Ovary (tissue), 9 donors: ENCODE data around the gene CAPZA2. TPM values are rescaled to one million over a fixed set of nuclear protein-coding genes. Genes with fewer than 3 reads are reported as not detected.

Experiments
- DNase-seq, 5 donors: peaks; one replicate each; pipeline ENCODE4 v3.0.0-alpha.2; 2019 to 2020
- H3K27ac ChIP-seq, 2 donors: fragments of 200-600 bp; one replicate each; pipeline versions ENCODE4 v1.5.1 to v1.8.0; 2019 to 2022
- H3K27me3 ChIP-seq: fragments of 200-600 bp; one replicate; pipeline ENCODE4 v1.8.0; 2022
- H3K36me3 ChIP-seq: fragments of 200-600 bp; sonication (generic); one replicate; pipeline ENCODE4 v1.5.1; 2019
- H3K4me1 ChIP-seq: one replicate; pipeline ENCODE4 v1.8.1; 2013; ENCODE audit warnings: mild to moderate bottlenecking, moderate library complexity; ENCODE audit not compliant: insufficient read depth
- H3K4me3 ChIP-seq: fragments of 200-600 bp; sonication (generic); one replicate; pipeline ENCODE4 v1.5.1; 2017
- H3K9me3 ChIP-seq, 2 donors: fragments of 200-600 bp in 1 of 2; sonication (generic) in 1 of 2; one replicate each; pipeline versions ENCODE4 v1.5.1 to v1.8.1; 2013 to 2019; ENCODE audit warnings: mild to moderate bottlenecking in 1 of 2, moderate library complexity in 1 of 2
- EP300 ChIP-seq: sonication (generic); formaldehyde crosslinking; IDR thresholded peaks from one replicate; pipeline ENCODE4 v1.6.1; 2017; ENCODE audit warnings: antibody characterized with exemption
- POLR2A ChIP-seq: fragments of 450-650 bp; IDR thresholded peaks from one replicate; pipeline ENCODE4 v1.6.1; 2017; ENCODE audit warnings: antibody characterized with exemption, mild to moderate bottlenecking, moderate library complexity
- WGBS, 3 donors: extraction: QIAGEN DNeasy Blood & Tissue Kit in 1 of 3; methylation state at CpG; one replicate each; pipeline versions ENCODE4 v1.1.5 to v1.1.7; 2013 to 2017; 5-methylcytosine and 5-hydroxymethylcytosine counted together
- intact Hi-C, 4 donors: fragments of 100-400 bp; cut with DNase I; formaldehyde crosslinking; loops; one replicate each; pipeline versions ENCODE4 v1.11.0 to v1.15.1; 2022 to 2023
- polyA plus RNA-seq, 2 donors: library from polyadenylated mRNA; stranded (reverse); fragments of 200-250 nt in 1 of 2; fragments of 350-450 nt in 1 of 2; fragmentation: Illumina TruSeq in 1 of 2; extraction: RNeasy Lipid Tissue Mini Kit (QIAGEN cat#74804) in 1 of 2; gene quantifications; one replicate each; pipeline ENCODE4 v1.2.3, GENCODE V29; 2013 to 2014
- total RNA-seq, 7 donors: library from RNA; depleted of rRNA in 2 of 7; stranded (reverse); fragments of >200 nt in 2 of 7; fragmentation: NEBNext Ultra II Directional in 3 of 7; extraction: Animal tissue kit (Norgen Biotek cat#: 25700) in 3 of 7; gene quantifications; one replicate each; pipeline versions ENCODE4 v1.1.0 to v1.2.4, GENCODE V29; 2016 to 2023
- TF ChIP-seq, protein P1 (sequence below), 3 donors: fragments of 450-650 bp in 2 of 3; fragments of 200-600 bp in 1 of 3; IDR thresholded peaks; one replicate each; pipeline versions ENCODE4 v1.5.1 to v1.8.0; 2016 to 2022; ENCODE audit warnings: antibody characterized with exemption in 3 of 3, mild to moderate bottlenecking in 1 of 3
- donor health status: DM: no; HTN: no; CAD: no; lungs with moderate emphysema.
- donor health status: DM: no; HTN: no; CAD: no.
- donor health status: Bipolar disorder and iron deficiency.
- donor health status: DM: yes; HTN: yes; CAD: no.
- donor health status: DM: no; HTN: no; CAD: no.
- donor health status: DM: yes; HTN: yes; CAD: no.

CAPZA2 gene
- total and polyA plus RNA-seq, 9 donors = 55.1 to 184 (median 129) TPM

DNA sequence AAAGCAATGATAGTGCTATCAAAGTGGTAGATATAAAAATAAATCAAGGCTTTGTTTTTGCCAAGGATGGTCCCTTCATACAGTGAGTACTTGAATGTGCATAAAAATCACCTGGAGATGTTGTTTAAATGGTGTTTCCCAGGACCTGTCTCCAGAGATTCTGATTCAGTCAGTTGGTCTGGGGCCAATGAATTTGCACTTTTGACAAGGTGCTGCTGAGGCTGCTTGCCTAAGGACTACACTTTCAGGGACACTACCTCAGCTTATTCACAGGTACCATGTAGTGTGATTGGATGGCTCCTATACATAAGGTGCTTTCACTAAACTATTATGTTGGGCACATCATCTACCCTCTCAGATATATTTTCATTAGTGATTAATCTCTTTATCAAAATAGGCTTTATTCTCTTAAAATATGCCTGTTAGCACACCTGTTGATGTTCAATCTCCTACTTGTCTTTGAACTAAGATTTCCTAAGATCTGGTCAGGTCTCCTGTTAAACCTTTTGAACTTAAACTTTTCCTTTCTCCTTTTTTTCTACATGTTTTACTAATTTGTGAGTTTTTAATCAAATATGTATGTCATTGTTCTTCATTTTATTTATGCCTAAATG is 24.3 kb downstream of the CAPZA2 start:
- no peak for TF ChIP-seq POLR2A
- TF ChIP-seq, protein P1, sequence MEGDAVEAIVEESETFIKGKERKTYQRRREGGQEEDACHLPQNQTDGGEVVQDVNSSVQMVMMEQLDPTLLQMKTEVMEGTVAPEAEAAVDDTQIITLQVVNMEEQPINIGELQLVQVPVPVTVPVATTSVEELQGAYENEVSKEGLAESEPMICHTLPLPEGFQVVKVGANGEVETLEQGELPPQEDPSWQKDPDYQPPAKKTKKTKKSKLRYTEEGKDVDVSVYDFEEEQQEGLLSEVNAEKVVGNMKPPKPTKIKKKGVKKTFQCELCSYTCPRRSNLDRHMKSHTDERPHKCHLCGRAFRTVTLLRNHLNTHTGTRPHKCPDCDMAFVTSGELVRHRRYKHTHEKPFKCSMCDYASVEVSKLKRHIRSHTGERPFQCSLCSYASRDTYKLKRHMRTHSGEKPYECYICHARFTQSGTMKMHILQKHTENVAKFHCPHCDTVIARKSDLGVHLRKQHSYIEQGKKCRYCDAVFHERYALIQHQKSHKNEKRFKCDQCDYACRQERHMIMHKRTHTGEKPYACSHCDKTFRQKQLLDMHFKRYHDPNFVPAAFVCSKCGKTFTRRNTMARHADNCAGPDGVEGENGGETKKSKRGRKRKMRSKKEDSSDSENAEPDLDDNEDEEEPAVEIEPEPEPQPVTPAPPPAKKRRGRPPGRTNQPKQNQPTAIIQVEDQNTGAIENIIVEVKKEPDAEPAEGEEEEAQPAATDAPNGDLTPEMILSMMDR (IDR thresholded peaks at IDR 0.05) = no peak
- TF ChIP-seq EP300 = no peak
- H3K36me3 ChIP-seq = no peaks in the 10 kb centered on the region
- no peaks in the 10 kb centered on the region for H3K4me1 ChIP-seq
- H3K9me3 ChIP-seq = no peaks in the 10 kb centered on the region
- intact Hi-C loops = no loop called here
- H3K4me3 ChIP-seq = no peak overlapping the region
- no peaks in the 10 kb centered on the region for H3K27me3 ChIP-seq
- DNase-seq = no peak
- no peak overlapping the region for H3K27ac ChIP-seq

GRCh38 chr7:116888895-116889294 is 26.5 kb downstream of the CAPZA2 start:
- 66 to 75% (median 70%) methylated on average over 3 of the region's 3 CpGs for WGBS, 3 donors
- TF ChIP-seq, protein P1 (IDR thresholded peaks at IDR 0.05) = no peak
- no peak for TF ChIP-seq POLR2A
- TF ChIP-seq EP300 = no peak
- no peaks in the 10 kb centered on the region for H3K4me1 ChIP-seq
- H3K9me3 ChIP-seq = no peaks in the 10 kb centered on the region
- no peaks in the 10 kb centered on the region for H3K27me3 ChIP-seq
- no peak overlapping the region for H3K4me3 ChIP-seq
- no peaks in the 10 kb centered on the region for H3K36me3 ChIP-seq
- intact Hi-C loops = no loop called here
- no peak for DNase-seq
- H3K27ac ChIP-seq = no peak overlapping the region

DNA sequence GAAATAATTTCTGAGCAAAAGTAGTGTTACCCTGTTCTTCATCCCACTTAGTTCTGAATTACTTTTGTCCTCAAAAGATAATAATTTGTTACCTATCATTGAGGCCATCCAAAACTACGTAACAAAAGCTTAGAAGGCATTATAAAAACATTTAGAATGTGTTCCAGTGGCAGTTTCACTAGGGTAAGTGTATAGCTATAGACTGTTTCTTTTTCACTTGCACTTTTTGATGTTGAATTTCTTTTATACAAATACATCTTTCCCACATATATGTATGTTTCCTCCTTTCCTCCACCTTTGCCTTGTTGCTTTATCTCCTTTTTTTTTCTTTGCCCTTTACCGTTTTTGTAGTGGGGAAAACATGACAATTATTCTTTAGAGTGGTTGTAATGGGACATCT is 33.5 kb downstream of the CAPZA2 start:
- TF ChIP-seq, protein P1 (IDR thresholded peaks at IDR 0.05) = no peak
- no peak for TF ChIP-seq POLR2A
- no peak for TF ChIP-seq EP300
- no peaks in the 10 kb centered on the region for H3K36me3 ChIP-seq
- WGBS, 3 donors = 48 to 51% (median 50%) methylated on average over 2 of the region's 2 CpGs

GRCh38 chr7:116897661-116898060 is 35.3 kb downstream of the CAPZA2 start:
- DNase-seq = no peak
- WGBS, 3 donors = 87 to 95% (median 91%) methylated on average over 4 of the region's 4 CpGs
- no peaks in the 10 kb centered on the region for H3K36me3 ChIP-seq
- intact Hi-C loops = no loop called here
- H3K4me1 ChIP-seq = no peaks in the 10 kb centered on the region
- H3K27me3 ChIP-seq = no peaks in the 10 kb centered on the region
- TF ChIP-seq EP300 (no peak), POLR2A (no peak)
- TF ChIP-seq, protein P1 (IDR thresholded peaks at IDR 0.05) = no peak
- H3K27ac ChIP-seq = no peak overlapping the region
- no peak overlapping the region for H3K4me3 ChIP-seq
- H3K9me3 ChIP-seq = no peaks in the 10 kb centered on the region

More for the DNA sequence above, 33.5 kb downstream of the CAPZA2 start:
- intact Hi-C loops = no loop called here
- Histone ChIP-seq H3K27me3 (no peaks in the 10 kb centered on the region), H3K9me3 (no peaks in the 10 kb centered on the region), H3K4me1 (no peaks in the 10 kb centered on the region), H3K4me3 (no peak overlapping the region), H3K27ac (no peak overlapping the region)
- no peak for DNase-seq
